HS-5 (cell line): ENCODE results near the gene VPS8.
"Not testable (repeated sequence)": the region's sequence is repeated elsewhere in the genome, so short reads cannot be mapped to it uniquely, and the experiment has no call there.

Source experiments
- DNase-seq: peaks from one replicate; pipeline ENCODE4 v3.0.0-alpha.2; 2012; ENCODE audit warnings: low read depth

The VPS8 gene

GRCh38 chr3:184924547-184924946, 112.6 kb downstream of the VPS8 start:
- DNase-seq = no peak

DNA sequence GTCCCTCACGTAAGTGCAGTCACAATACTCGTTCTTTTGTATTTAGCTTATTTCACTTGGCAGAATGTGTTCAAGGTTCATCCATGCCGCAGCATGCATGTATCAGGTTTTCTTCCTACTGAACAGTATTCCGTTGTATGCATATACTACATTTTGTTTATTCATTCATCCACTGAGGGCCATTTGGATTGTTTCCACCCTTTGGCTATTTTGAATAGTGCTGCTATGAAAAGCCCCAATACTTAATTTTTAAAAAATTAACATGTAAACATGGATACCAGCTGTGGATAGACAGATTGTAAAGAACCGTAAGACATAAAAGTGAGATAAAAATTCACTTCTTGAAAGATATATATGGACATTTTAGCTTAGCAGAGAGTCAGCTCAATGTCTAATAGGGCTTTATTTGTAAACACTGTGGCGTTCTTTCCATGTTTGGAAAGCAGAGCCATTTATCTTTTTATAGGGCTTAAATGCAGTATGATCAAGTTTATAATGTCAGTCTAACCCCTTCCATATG, 115.9 kb downstream of the VPS8 start:
- no peak for DNase-seq

- no peak for DNase-seq
These were observed 120.8 kb downstream of the VPS8 start for GRCh38 chr3:184932777-184933176.

DNA sequence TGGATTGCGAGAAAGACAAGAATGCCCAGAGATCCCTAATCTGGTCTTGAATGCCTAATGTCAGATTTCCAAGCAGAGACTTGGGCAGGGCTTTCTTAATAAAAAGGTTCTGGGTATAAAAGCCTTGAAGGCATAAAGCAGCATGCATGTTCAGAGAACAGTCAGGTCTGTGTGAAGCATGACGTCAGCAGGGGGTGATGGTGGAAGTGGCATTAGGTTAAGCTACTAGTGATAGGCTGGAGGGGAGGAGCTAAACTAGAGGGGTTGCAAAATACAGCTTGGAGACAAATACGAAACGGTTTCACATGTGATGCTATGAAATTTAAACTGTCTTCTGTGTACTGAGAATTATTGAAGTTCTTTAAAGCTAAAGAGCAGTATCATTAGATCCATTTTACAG, 125.6 kb downstream of the VPS8 start:
- no peak for DNase-seq

DNA sequence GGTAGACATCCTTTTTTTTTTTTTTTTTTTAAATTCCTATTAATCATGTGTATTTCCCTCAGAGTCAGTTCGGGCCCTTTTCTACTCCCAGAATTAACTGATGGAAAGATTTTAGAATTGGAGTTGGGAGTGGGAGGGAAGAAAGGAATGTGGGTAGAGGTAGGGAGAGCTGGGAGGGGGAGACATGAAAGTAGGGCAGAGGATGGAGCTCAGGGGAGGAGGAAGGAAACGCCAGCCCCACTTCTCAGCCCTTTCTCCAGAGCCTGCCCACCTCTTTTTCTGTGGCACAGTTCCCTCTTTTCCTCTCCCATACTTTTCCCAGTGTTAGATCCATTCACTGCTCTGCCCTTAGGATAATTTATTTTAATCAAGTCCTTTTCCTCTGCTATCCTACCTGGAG, 129.4 kb downstream of the VPS8 start:
- no peak for DNase-seq

DNA sequence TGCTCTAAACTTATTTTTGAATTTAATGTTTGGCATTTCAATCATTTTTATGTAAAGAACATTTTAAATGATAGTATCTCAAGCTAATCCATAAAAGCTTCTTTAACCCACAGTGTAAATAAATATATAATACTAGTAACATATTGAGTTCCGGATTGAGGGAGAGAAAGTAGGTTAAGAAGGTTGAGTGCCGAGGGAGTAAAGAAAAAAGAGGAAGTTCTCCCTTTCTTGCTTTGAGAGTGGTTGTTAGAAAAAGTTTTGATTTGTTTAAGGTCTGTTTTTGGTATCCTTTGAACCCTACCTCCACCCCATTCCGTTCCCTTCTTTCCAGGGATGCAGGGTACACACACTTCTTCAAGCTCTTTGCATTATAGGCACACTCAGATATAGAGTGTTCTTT, 130.8 kb downstream of the VPS8 start:
- no peak for DNase-seq

DNA sequence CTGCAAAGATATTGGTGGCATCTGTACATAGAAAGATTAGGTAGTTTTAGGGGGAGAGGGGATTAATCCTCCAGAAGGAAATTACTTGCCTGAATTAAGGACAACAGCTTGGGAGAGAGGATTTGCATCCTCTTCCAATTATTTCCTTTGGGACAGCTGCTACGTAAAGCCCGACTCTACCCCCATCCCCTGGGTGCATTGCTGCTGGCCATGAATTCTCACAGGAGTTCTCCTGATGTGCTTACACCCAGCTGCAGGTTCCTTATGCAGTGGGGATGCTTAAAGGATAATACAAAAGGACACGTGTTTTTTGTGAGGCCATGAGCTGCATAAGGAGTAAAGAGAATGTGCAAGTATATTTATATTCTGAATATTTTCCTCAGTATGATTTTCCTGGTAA, 132.3 kb downstream of the VPS8 start:
- no peak for DNase-seq

DNA sequence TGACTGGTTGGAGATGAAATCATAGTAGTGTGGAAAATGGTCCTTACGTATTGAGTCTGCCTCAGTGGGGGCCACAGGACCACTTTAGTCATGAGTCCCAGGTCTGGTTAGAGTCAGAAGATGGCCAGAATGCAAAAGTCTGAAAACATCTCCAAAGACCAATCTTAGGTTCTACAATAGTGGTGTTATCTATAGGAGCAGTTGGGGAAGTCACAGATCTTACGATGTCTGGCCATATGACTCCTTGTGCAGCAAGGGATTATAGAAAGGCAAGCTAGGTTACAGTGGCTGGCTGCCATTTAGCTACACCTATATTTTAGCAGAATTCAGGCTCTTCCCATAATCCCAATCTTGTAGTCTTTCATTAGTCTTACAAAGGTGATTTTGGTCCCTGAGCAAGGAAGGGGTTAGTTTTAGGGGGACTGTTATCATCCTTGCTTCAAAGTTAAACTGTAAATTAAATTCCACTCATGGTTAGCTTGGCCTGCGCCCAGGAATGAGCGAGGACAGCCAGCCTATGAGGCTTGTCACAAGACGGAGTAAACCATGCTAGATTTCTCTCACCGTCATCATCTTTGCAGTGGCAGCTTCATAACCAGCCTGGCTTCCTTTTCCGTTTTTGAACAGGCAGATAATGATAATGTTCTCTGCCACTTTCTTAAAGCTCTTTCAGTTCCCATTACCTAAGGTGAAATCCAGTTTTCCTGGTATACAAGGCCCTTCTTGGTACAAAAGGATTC, 134.1 kb downstream of the VPS8 start:
- no peak for DNase-seq

GRCh38 chr3:184946917-184947316, 135.0 kb downstream of the VPS8 start:
- DNase-seq = no peak

- DNase-seq = no peak
These were observed 137.4 kb downstream of the VPS8 start for GRCh38 chr3:184949251-184949965.

DNA sequence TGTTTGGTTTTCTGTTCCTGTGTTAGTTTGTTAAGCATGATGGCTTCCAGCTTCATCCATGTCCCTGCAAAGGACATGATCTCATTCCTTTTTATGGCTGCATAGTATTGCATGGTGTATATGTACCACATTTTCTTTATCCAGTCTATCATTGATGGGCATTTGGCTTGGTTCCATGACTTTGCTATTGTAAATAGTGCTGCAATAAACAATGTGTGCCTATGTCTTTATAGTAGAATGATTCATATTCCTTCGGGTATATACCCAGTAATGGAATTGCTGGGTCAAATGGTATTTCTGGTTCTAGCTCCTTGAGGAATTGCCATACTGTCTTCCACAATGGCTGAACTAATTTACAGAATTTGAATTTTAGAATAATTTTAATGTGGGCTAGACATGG, 138.8 kb downstream of the VPS8 start:
- not testable (repeated sequence) for DNase-seq

GRCh38 chr3:184952671-184953070, 140.7 kb downstream of the VPS8 start:
- DNase-seq = no peak

GRCh38 chr3:184953401-184953800, 141.4 kb downstream of the VPS8 start:
- DNase-seq = no peak

GRCh38 chr3:184954251-184954650, 142.3 kb downstream of the VPS8 start:
- DNase-seq = no peak

DNA sequence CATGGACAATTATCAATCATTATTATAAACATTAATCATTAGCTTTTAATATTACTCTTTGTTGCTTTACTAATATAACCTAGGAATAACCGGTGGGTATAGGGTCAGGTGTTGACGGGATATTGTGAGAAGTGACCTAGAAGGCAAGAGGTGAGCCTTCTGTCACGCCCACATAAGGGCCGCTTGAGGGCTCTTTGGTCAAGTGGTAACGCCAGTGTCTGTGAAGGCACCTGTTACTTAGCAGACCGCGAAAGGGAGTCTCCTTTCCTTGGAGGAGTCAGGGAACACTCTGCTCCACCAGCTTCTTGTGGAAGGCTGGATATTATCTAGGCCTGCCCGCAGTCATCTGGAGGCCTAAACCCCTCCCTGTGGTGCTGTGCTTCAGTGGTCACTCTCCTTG, 142.9 kb downstream of the VPS8 start:
- DNase-seq = not testable (repeated sequence)

- no peak for DNase-seq
These were observed 153.9 kb downstream of the VPS8 start for GRCh38 chr3:184965639-184966430.

DNA sequence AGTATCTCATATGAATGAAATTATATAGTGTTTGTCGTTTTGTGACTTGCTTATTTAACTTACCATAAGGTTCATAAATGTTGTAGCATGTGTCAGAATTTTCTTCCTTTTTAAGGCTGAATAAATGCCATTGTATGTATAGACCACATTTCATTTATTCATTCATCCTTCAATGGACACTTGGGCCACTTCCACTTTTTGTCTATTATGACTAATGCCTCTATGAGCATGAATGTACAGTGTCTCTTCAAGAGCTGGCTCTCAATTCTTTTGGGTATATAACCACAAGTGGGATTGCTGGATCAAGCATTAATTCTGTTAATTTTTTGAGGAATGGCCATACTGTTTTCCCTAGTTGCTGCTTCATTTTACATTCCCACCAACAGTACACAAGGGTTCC, 156.1 kb downstream of the VPS8 start:
- no peak for DNase-seq

DNA sequence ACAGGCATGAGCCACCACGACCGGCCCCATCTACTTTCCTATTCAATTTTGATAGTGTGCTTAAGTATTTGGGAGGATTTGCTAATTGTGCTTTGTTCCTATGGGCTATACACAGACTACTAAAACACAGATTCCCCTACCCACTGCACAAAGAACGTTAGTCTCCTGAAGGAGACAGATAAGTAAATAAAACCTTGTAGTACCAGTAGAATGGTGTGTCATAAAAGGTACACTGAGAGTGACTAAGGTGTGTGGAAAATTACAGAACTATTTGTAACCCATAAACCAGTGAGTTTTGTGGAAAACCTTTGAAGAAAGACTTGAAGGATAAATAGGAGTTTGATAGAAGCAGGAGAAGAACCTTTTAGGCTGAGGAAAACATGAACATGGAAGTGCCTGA, 158.2 kb downstream of the VPS8 start:
- no peak for DNase-seq

GRCh38 chr3:184977796-184978195, 165.8 kb downstream of the VPS8 start:
- DNase-seq = no peak

GRCh38 chr3:184981071-184981470, 169.1 kb downstream of the VPS8 start:
- DNase-seq = no peak

DNA sequence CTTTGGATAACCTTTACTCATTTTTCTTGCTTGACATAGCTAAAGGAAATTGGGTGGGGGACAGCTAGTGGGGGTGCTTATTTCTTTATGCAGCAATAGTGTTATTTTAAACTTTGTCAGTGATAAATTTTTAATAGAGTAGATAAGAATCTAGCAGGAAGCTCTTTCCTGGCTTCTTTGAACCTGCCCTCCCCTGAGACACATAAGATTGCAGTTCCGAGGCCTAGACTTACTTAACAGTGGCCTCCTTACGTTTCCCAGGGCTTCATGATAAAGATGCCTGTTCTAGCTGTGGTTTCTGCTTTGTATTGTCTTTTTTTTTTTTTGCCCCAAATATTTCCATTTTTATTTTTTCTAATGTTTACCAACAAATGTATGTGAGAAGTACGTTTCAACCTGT, 170.1 kb downstream of the VPS8 start:
- no peak for DNase-seq

DNA sequence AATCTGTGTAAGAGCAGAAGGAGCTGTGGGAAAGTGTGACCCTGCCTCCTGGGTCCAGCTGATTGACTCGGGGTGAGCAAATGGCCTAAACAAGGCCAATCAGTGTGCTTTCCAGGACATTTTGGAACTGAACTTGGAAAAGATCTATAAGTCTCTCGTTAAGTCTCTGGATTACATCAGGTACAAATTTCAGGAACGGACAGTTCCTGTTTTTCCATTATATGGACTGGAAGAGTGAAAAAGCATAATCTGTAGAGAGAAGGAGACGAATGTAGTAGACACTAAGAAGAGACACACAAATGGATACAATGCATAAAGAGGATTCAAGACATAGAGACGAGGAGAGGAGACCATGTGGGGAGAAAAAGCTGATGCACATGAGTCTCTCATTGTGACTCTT, 173.6 kb downstream of the VPS8 start:
- DNase-seq = no peak
